ENCODE measurements around the gene CTBP1.
A peak's percentile ranks its signal among the peaks of the same experiment; 100 is the strongest.

The CTBP1 gene

GRCh38 chr4:1193206-1194009 is 55.5 kb downstream of the CTBP1 start:
- no peak for DNase-seq

- no peak for DNase-seq
Observed at GRCh38 chr4:1192493-1193205, 56.3 kb downstream of the CTBP1 start.

DNA sequence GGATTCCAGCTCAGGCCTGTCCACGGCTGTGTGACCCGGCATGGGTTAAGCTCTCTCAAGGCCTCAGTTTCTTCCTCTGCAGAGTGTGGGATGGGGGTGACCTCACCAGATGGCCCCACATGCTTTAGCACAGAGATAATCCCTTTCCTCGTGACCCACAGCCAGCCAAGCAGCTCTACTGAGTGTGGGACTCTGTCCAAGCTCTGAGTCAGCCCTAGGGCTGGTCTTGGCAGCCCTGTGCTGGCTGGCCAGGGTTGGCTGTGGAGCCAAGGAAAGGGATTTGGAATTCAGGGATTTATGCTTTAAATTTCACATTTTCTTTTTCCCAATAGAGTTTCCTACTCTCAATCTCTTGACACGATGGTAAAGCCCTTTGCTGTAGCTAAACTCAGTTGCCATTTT is 56.8 kb downstream of the CTBP1 start:
- no peak for DNase-seq

- no peak for DNase-seq
Observed at GRCh38 chr4:1191621-1192020, 57.3 kb downstream of the CTBP1 start.

DNA sequence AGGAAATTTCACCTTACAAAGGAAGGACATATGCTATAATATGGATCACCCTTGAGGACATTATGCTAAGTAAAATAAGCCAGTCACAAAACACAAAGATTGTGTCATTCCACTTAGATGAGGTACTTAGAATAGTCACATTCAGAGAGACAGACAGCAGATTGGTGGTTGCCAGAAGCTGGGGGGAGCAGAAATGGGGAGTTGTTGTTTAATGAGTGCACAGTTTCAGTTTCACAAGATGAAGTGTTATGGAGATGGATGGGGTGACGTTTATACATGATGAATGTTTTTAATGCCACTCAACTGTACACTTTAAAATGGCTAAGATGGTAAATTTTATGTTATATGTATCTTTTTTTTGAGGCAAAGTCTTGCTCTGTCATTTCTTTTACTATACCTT is 61.7 kb downstream of the CTBP1 start:
- DNase-seq: no peak

GRCh38 chr4:1183985-1184773 is 64.8 kb downstream of the CTBP1 start:
- DNase-seq: peak; percentile 4

GRCh38 chr4:1182313-1182712 is 66.6 kb downstream of the CTBP1 start:
- no peak for DNase-seq

GRCh38 chr4:1180663-1181062 is 68.3 kb downstream of the CTBP1 start:
- no peak for DNase-seq

- no peak for DNase-seq
Observed at GRCh38 chr4:1179976-1180375, 69.0 kb downstream of the CTBP1 start.

GRCh38 chr4:1179089-1179441 is 69.9 kb downstream of the CTBP1 start:
- no peak for DNase-seq

DNA sequence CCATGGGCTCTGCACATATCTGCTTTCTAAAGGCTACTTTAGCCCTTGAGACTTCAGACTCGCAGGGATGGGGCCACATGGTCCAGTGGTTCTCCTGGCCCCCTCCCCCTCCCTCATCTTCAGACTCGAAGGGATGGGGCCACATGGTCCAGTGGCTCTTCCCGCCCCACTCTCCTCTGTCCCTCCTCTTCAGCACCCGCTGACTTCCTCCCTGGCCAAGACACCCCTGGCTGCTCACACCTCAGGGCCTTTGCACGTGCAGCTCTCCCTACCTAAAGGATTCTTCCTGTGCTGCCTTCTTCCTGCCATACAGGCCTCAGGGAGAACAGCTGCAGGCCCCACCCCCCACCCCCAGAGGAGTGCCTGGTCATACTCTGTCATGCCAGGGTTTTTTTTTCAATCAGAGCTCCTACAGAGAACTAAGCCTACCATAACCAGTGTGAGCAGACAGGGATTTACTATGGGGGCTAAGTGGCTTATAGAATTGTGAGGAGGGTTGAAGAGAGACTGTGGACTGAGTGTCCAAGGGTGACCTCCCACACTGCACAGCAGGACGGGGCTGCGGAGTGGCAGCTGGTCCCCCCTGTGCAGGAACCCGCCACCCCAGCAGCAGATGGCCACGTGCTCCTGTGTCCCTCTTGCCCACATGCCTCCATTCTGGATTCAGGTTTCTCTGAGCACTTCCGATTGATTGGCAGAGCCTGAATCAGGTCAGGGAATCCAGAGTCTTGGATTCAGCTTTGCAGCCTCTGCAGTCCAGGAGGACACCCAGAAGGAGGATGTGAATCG is 70.4 kb downstream of the CTBP1 start:
- DNase-seq: no peak

- DNase-seq: no peak
Observed at GRCh38 chr4:1177274-1178141, 71.4 kb downstream of the CTBP1 start.

GRCh38 chr4:1176398-1177273 is 72.3 kb downstream of the CTBP1 start:
- DNase-seq: no peak

GRCh38 chr4:1175635-1176229 is 73.2 kb downstream of the CTBP1 start:
- DNase-seq: no peak

DNA sequence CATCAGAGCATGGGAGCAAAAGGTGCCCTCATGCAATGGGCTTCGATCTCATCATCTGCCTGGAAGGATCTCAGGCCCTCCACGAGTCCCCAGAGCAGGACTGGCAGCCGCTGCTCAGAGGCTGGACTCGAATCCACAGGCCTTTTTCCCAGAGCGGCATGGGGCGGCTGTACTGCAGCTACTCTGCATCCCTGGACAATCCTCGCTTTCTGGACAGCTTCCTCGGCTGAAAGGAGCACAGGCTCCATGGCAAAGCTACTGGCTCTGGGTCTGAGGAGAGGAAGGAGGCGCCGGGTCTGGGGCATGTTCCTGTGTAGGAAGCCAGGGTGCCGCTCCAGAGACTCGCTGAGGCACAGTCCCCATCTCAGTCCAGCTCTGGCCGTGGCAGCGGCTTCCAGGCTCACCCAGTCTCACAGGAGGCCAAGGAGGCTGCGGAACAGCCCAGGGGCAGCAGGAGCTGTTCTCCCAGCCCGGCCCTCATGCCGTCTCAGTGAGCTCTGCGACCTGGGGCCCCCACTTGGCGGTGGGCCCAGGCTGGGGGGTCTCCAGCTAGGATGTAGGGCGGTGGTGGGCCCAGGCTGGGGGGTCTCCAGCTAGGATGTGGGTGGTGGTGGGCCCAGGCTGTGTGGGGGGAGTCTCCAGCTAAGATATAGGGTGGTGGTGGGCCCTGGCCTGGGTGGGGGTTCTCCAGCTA is 73.8 kb downstream of the CTBP1 start:
- no peak for DNase-seq

DNA sequence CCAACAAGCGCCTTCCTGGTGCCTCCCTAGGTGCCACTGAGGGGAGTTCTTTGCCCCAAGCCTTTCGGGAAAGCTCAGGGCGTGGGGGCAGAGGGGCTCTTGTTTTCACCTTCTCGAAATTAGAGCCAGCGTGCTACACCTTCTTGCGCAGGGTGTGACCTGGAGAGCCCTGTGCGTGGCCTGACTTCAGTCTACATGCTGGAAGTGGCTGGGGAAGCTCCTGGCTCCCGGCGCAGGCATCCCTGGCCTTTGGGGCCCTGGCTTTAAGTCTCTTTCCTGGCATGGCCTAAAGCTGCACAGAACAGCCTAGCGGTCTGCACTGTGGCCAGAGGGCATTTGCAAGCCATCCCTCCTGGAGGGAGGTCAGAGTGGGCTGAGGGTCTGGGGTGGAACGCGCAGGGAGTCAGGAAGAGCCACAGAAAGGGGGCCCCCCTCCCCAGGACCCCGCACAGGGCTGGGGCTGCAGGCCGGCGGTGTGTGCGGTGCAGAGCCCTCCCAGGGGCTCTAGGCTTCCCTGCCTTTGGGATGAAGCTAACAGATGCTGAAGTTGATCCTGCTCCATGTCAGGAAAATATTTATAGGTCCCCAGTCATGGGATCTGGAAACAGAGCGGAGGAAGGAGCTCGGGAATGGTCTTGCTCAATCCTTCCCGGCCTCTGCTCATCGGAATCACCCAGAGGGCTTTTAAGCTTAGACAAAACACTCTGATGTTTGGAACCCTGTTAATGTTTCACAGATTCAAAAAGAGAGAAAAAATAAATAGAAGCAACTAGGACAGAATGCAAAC is 75.8 kb downstream of the CTBP1 start:
- DNase-seq: no peak

DNA sequence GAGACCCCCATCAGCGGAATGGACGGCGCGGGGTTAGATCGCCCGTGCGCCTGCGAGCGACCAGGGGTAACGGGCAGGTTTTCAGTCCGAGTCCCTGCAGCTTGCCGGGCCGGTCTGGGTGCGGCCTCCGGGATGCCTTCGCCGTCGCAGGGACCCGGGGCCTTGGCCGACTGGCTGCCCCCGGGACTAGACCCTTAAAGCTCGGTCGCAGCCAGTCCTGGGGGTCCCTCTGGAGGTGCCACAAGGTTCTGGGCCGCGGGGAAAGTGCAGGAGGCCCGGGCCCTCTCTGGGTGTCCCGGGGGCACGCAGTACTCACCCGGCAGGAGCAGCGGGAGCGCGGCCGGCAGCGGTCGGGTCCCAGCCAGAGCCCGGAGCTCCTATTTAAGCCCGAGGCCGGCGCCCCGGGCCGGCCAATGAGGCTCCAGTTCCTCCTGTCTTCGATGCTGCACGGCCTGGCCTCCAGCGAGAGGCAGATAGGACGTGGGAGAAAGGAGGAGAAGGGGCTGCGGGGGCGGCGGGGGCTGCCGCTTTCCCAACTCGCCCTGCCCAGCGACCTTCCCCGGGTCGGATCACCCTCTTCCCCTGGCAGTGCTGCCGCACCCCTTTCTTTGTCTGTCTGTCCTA is 76.6 kb downstream of the CTBP1 start, which contains the start of gene SPON2:
TSS of gene SPON2 (minus strand) at position 356 of the 624 bp plus-strand sequence.
- no peak for DNase-seq
